Keratinocyte (primary cell): Measurements from ENCODE around the gene GPALPP1.

Experiments
- CTCF ChIP-seq, 3 experiments: IDR thresholded peaks in 1 of 3; conservative IDR thresholded peaks in 1 of 3; optimal IDR thresholded peaks in 1 of 3; 2 replicates in 2 of 3; 3 replicates in 1 of 3; pipeline versions ENCODE3 to v1.5.1; 2011; ENCODE audit warnings: low read length in 3 of 3, mild to moderate bottlenecking in 3 of 3, moderate library complexity in 2 of 3, control low read depth in 1 of 3, inconsistent platforms in 1 of 3; ENCODE audit not compliant: insufficient read depth in 2 of 3; ENCODE audit errors: extremely low read depth in 1 of 3
- EZH2 ChIP-seq: IDR thresholded peaks from one replicate; pipeline ENCODE4 v1.6.1; 2012; ENCODE audit warnings: inconsistent platforms, mild to moderate bottlenecking, low read length, moderate library complexity

- TF ChIP-seq EZH2 (no peak), CTCF (optimal IDR thresholded peaks at IDR 0.05 in 1 of 3, IDR thresholded peaks at IDR 0.05 in 1 of 3, conservative IDR thresholded peaks at IDR 0.05 in 1 of 3; ENCODE audit: extremely low read depth in 1 of 3, insufficient read depth in 2 of 3, low read length in 3 of 3) (no peak)
Measured at GRCh38 chr13:45042539-45042938, 53.2 kb downstream of the GPALPP1 start.
